GM13976 (cell line): Measurements from ENCODE around the gene KRTAP19-5.

Experiments
- DNase-seq: peaks from one replicate; pipeline ENCODE4 v3.0.0; 2012; ENCODE audit warnings: low spot score
- CTCF ChIP-seq: IDR thresholded peaks from 2 replicates; pipeline ENCODE4 v1.5.1; 2012; ENCODE audit warnings: borderline replicate concordance, mild to moderate bottlenecking; ENCODE audit not compliant: insufficient read depth; ENCODE audit errors: extremely low read depth, missing control alignments, control extremely low read depth
- in situ Hi-C: fragments of 300-500 bp; cut with MboI; formaldehyde crosslinking; loops from one replicate; pipeline ENCODE4 v1.12.0; 2022; ENCODE audit warnings: low sequenced_read_pairs, mixed read lengths, inconsistent platforms; ENCODE audit not compliant: unreplicated experiment

KRTAP19-5 gene

GRCh38 chr21:30478004-30478403, 23.9 kb downstream of the KRTAP19-5 start:
- in situ Hi-C loops: no loop called here
- no peak for DNase-seq
- no peak for TF ChIP-seq CTCF

- in situ Hi-C loops: no loop called here
- no peak for DNase-seq
- no peak for TF ChIP-seq CTCF
Measured at GRCh38 chr21:30468900-30469714, 32.8 kb downstream of the KRTAP19-5 start.

GRCh38 chr21:30463713-30464112, 38.2 kb downstream of the KRTAP19-5 start:
- no peak for DNase-seq
- no peak for TF ChIP-seq CTCF
- in situ Hi-C loops: no loop called here
